HepG2 (cell line): ENCODE measurements around the gene MEX3A. TPM values are rescaled to one million over a fixed set of nuclear protein-coding genes. Genes with fewer than 3 reads are reported as not detected.
A peak's percentile ranks its signal among the peaks of the same experiment; 100 is the strongest.

ENCODE experiments used
- EHMT2 ChIP-seq: fragments of 200-600 bp; sonication (generic); IDR thresholded peaks from 2 replicates; pipeline ENCODE4 v1.7.0; 2017; ENCODE audit warnings: antibody characterized with exemption, low read depth, low read length, borderline replicate concordance
- ETS1 ChIP-seq: sonication (generic); formaldehyde crosslinking; IDR thresholded peaks from 2 replicates; pipeline ENCODE4 v1.4.0; 2020; ENCODE audit warnings: missing genetic modification reagents
- KIAA2018 ChIP-seq: sonication (generic); formaldehyde crosslinking; IDR thresholded peaks from 2 replicates; pipeline ENCODE4 v1.5.0; 2020; ENCODE audit warnings: mild to moderate bottlenecking, missing genetic modification reagents, borderline replicate concordance
- MEIS2 ChIP-seq: sonication (generic); formaldehyde crosslinking; IDR thresholded peaks from 2 replicates; pipeline ENCODE4 v1.9.0; 2021; ENCODE audit warnings: mild to moderate bottlenecking, missing genetic modification reagents
- NBN ChIP-seq: fragments of 450-650 bp; conservative IDR thresholded peaks from 2 replicates; pipeline ENCODE4 v1.6.1; 2017
- RFXAP ChIP-seq: sonication (generic); formaldehyde crosslinking; IDR thresholded peaks from 2 replicates; pipeline ENCODE4 v1.4.0; 2020; ENCODE audit warnings: missing genetic modification reagents, borderline replicate concordance
- SATB2 ChIP-seq: sonication (generic); formaldehyde crosslinking; IDR thresholded peaks from 2 replicates; pipeline ENCODE4 v1.5.0; 2020; ENCODE audit warnings: missing genetic modification reagents
- THRA ChIP-seq: sonication (generic); formaldehyde crosslinking; IDR thresholded peaks from 2 replicates; pipeline ENCODE4 v1.4.0; 2020; ENCODE audit warnings: missing genetic modification reagents, borderline replicate concordance
- U2AF1 ChIP-seq: fragments of 200-400 bp; formaldehyde crosslinking; optimal IDR thresholded peaks from 2 replicates; pipeline ENCODE3; 2017; ENCODE audit warnings: mild to moderate bottlenecking, low read depth, low read length
- ZNF205 ChIP-seq: IDR thresholded peaks from 2 replicates; pipeline ENCODE4 v1.6.1; 2018; ENCODE audit warnings: missing biosample characterization, missing genetic modification reagents
- ZNF333 ChIP-seq: sonication (generic); formaldehyde crosslinking; IDR thresholded peaks from 2 replicates; pipeline ENCODE4 v1.4.0; 2020; ENCODE audit warnings: mild to moderate bottlenecking, missing genetic modification reagents, borderline replicate concordance
- ZNF33A ChIP-seq: sonication (generic); formaldehyde crosslinking; IDR thresholded peaks from 2 replicates; pipeline ENCODE4 v1.5.1; 2020; ENCODE audit warnings: missing genetic modification reagents, mild to moderate bottlenecking, moderate library complexity, borderline replicate concordance
- ZNF468 ChIP-seq: sonication (generic); formaldehyde crosslinking; IDR thresholded peaks from 2 replicates; pipeline ENCODE4 v1.8.0; 2022; ENCODE audit warnings: mild to moderate bottlenecking, moderate library complexity, missing genetic modification reagents
- polyA plus RNA-seq, 8 experiments: library from polyadenylated mRNA; depleted of rRNA in 3 of 8; stranded (reverse) in 7 of 8; unstranded in 1 of 8; fragments of >200 nt; fragmentation: Illumina TruSeq in 4 of 8; extraction: Trizol in 4 of 8; gene quantifications; 2 replicates each; pipeline versions ENCODE4 v1.2.1 to v1.2.3, GENCODE V29; 2011 to 2016; ENCODE audit warnings: low read depth in 4 of 8, missing spikeins in 1 of 8, mixed read lengths in 1 of 8; ENCODE audit not compliant: insufficient read depth in 1 of 8
- total RNA-seq, 5 experiments: library from RNA; depleted of rRNA; stranded (reverse); fragments of >200 nt; fragmentation: Illumina TruSeq; extraction: Trizol; gene quantifications; 2 replicates each; pipeline ENCODE4 v1.2.3, GENCODE V29; 2016; ENCODE audit warnings: low read depth in 1 of 5
- TF ChIP-seq, protein P1 (sequence below): IDR thresholded peaks from 2 replicates; pipeline ENCODE4 v1.6.1; 2016; ENCODE audit warnings: missing compliant biosample characterization, missing genetic modification reagents, borderline replicate concordance
- TF ChIP-seq, protein P2 (sequence below): sonication (generic); formaldehyde crosslinking; IDR thresholded peaks from 2 replicates; pipeline ENCODE4 v1.8.1; 2022; ENCODE audit warnings: mild to moderate bottlenecking, missing genetic modification reagents

MEX3A gene
- total and polyA plus RNA-seq, 2 of the 13 experiments (the other 11 are each of a cell fraction or from before 2014, with no cell fraction given), result 7.6 to 9.1 TPM

DNA sequence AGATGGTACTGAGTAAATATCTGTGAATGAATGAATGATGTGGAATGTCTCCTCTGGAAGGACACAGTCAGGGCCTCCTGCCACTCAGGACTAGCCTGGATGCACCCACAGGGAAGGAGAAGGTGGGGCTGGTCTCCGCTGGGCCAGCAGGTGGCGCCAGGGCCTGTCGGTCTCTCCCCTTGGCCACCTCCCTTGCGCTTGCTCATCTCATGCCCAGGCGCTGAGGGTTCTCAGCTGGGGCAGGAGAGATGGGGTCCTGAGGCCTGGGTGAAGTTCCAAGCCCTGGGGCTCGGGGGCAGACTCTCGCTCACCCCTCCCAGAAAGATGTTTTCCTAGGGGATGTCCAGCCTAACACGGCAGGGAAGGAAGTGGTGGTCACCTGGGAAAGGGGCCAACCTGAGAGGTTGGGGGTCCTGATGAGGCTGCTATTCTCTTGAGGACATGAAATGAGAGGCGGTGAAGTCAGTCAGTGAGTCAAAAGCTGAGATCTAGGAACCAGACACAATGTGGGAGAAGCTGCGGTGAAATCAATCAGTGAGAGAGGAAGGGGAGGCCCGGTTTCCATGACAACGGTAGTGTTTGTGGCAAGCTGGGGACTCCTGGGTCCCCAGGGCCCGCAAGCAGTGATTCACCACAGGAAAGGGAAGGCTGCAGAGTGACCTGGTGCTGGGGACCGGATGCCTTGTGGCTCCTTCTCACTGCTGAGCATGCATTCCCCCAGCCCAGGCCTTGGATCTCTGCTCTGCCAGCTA is 14.6 kb upstream of the MEX3A start (continued):
- TF ChIP-seq THRA (CRISPR knock-in tag) (0 out of 2 replicates have a peak, but pooled peaks have one; percentile 46), SATB2 (CRISPR knock-in tag) (no peak), ETS1 (CRISPR knock-in tag) (no peak), ZNF33A (no peak), ZNF468 (CRISPR knock-in tag) (no peak), MEIS2 (no peak), KIAA2018 (no peak), U2AF1 (no peak), ZNF205 (CRISPR knock-in tag) (no peak), RFXAP (CRISPR knock-in tag) (no peak; the same call in 1 of the 2 replicates), NBN (no peak), ZNF333 (CRISPR knock-in tag) (no peak), EHMT2 (no peak)
- TF ChIP-seq, protein P1, sequence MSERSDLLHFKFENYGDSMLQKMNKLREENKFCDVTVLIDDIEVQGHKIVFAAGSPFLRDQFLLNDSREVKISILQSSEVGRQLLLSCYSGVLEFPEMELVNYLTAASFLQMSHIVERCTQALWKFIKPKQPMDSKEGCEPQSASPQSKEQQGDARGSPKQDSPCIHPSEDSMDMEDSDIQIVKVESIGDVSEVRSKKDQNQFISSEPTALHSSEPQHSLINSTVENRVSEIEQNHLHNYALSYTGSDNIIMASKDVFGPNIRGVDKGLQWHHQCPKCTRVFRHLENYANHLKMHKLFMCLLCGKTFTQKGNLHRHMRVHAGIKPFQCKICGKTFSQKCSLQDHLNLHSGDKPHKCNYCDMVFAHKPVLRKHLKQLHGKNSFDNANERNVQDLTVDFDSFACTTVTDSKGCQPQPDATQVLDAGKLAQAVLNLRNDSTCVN (CRISPR knock-in tag), result no peak
- TF ChIP-seq, protein P2, sequence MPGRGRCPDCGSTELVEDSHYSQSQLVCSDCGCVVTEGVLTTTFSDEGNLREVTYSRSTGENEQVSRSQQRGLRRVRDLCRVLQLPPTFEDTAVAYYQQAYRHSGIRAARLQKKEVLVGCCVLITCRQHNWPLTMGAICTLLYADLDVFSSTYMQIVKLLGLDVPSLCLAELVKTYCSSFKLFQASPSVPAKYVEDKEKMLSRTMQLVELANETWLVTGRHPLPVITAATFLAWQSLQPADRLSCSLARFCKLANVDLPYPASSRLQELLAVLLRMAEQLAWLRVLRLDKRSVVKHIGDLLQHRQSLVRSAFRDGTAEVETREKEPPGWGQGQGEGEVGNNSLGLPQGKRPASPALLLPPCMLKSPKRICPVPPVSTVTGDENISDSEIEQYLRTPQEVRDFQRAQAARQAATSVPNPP (CRISPR knock-in tag), result no peak
